Inferior parietal cortex (tissue), 1 donor: ENCODE measurements around the gene LDB2.

ENCODE experiments used
- DNase-seq: peaks from one replicate; pipeline ENCODE4 v3.0.0-alpha.2; 2016; ENCODE audit errors: extremely low spot score

LDB2 gene

DNA sequence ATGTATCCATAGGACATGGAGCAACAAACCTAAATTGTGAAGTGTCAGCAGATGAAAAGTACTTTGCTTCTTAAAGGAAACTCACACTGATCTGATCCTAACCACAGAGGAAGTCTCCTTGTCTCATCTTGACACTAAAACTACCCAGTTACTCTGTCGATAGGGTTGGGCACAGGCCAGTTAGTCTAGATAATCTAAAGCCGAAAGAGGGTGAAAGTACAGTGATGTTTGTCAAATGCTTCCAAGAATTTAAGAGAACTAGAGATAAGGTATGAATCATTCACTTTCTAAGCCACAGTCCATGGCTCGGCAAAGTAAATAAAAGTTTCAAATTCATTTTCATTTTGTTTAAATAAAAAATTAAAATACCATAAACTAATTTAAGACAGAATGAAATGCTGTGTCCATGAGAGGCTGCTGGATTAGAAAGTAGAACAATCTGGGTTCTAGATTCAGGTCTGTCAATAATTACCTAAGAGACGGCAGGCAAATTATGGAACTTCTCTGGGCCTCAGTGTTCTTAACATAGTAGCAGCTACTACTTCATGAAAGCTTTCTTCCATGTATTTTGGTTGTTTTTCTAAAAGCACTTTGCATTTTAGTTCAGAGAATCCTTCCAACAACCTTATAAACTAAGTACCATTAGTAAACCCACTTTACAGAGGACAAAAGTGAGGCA is 176.7 kb downstream of the LDB2 start:
- no peak for DNase-seq

DNA sequence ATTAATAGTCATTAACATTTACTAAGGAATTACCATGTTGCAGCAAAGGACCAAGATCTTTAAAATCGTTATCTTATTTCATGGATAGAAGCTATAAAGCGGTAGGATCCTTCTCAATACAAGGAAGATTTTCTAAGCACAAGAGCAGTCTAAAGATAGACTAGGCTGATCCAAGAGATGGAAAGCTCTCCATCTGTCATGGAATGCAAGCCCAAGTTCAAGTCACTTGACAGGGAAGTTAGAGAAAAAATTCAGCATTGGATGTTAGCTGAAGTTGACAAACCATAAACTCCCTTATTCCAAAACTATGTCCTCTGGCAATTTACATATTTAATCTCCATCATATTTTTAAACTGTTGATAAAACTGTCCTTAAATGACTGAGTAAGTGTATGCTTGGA is 177.7 kb downstream of the LDB2 start:
- DNase-seq, result no peak

DNA sequence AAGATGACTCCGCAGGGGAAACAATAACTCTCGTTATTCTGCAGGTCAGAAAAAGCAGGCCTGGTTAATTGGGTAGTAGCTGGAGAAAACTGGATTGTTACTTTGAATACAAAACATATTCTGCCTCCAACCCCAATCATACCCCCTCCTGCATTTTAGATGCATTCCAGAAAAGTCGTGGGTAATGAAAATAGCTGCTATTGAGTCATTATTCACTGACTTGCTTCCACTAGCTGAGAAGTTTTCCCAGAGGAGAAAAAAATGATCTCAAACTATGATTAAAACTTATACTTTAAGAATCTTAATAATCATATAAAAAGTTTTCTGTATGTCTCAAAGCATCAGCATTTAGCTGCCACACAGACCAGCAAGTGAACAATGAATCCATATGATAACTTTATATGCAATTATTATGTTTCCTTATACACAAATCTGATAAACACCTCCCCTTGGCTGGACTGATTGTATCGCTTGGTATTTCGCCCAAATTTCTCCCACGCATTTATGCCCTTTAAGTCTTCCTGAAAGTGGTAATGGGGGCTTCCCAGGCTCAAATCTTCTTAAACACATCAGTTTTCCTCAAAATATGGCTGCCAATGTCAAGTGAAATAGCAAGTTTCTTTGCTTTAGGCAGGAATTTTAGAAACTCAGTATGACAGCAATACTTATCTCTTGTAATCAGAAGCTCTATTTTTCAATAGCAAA is 181.0 kb downstream of the LDB2 start:
- no peak for DNase-seq

DNA sequence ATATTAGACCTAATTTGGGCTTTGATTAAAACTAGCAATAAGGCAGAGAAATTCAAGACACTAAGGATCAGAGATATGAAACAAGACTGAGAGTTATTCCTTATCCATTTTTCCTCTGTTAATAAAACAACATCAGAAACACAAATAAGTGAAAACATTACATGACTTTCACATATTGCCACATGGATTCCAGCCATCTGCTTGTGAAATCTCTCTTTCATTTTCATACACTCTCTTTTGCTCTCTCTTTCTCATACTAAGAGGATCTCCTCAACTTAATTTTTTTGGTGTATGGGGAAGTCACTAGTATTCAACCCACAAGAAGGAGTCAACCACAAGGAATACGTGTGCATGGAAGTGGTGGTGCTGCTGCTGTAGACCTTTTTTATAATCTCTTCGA is 183.0 kb downstream of the LDB2 start:
- DNase-seq, result no peak

DNA sequence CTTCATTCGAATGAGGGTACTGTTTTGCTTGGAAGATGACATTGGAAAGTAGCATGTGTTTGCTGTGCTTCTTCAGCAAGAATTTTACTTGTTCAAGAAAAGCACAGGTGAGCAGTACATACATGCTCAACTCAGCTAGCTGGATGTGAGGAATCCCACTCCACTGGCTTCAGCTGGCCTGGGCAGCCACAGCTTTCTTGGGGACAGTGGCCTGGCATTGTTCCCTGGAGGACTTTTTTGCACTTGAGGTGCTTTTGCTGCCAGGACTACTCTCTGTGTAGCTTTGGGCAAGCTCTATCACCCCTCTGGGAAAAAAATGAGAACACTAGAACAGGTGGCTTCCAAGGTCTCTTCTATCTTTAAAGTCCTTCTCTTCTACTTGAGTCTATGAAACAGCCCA is 184.3 kb downstream of the LDB2 start:
- DNase-seq, result no peak

DNA sequence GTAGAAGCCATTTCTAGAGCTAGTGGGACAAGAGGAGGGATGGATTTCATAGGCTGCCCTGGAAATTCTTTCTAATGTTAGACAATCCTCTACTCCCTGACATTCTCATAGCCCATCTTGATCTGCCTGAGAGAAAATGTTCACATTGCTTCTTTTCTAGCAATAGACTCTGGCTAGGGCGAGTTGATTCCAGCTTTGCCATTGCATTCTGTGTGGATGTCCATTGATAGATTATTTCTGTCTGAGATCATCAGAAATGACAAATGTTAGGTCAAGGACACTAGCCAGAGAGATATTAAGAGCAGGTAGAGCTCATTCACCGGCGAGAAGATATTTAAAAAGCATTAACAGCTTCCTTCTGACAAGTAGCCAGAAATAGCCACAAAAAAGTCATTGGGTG is 184.7 kb downstream of the LDB2 start:
- no peak for DNase-seq

DNA sequence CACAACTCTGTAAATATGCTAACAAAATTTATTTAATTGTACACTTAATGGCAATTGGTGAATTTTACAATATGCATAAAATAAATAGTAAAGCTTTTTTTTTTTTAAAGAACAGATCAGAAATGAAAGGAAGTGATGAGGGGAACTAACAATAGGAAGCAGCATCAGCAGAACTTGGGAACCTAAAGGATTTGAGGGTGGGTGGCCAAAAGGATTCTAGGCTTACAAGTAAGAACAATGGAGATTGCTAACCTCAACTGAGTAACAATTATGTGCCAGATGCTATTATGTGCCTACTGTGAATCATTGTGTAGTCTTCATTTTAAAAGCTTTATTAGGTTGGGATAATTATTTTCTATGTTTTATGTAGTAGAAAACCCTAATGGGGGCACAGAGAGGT is 185.2 kb downstream of the LDB2 start:
- no peak for DNase-seq

DNA sequence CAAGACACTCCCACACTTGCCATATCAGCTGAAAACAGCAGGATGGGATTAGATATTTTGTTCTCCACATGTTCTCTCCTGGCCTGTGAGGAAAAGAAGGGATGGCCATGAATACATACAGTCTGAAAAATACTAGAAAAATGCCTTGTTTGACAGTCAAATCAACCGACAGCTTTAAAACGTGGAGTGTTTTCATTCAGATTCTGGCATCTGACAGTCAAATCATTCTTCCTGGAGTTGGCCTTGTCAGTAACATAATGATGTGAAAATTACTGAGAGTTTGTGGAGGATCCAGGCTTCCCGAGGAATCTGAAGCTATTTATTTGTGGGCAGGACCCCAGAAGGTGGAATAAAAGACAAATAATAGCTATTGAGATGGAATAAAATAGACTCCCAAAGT is 188.2 kb downstream of the LDB2 start:
- DNase-seq, result no peak

DNA sequence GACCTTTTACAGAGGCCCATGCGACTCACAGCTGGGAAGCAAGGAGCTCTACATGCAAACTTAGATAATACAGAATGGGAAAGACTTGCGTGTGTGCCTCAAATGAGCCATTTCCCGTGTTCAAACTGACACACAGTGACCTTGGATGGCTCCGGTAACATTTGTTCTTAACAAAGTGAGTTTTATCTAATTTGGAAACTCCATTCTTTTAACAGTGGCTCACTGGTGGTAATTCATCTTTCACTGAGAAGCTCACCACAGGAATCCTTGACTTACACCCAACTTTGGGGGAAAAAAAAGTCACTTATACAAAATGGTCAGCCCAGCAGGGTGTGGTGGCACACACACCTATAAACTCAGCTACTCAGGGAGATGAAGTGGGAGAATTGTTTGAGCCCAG is 190.6 kb downstream of the LDB2 start:
- DNase-seq, result no peak

DNA sequence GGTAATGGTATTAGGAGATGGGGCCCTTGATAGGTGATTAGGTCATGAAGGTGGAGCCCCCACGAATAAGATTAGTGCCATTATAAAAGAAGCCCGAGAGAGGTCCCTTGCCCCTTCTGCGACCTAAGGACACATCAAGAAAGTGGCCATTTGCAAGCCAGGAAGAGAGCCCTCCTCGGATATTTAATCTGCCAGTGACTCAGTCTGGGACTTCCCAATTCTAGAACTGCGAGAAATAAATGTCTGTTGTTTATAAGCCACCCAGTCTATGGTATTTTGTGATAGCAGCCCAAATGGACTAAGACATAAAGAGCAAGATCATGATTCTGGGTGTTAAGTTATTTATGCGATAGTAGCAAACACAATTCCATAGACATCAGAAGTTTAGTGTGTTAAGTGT is 192.2 kb downstream of the LDB2 start:
- no peak for DNase-seq

DNA sequence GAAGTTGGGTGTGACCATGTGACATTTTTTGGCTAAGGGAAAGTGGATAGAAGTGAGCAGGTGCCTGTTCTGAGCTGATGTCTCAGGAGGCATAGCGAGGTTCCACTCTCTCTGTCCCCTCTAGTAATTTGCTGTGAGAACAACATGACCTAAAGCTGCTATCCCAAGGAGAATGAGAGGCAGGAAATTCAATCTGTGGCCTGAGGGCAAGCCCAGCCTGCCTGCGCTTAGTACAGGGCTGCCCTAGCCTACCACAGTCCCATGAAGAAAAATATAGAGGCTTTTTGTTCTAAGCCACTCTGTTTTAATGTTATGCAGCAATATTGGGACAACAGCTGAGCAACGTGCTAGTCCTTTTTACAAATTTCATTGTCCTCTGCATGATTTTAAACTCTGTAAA is 193.1 kb downstream of the LDB2 start:
- DNase-seq, result no peak

DNA sequence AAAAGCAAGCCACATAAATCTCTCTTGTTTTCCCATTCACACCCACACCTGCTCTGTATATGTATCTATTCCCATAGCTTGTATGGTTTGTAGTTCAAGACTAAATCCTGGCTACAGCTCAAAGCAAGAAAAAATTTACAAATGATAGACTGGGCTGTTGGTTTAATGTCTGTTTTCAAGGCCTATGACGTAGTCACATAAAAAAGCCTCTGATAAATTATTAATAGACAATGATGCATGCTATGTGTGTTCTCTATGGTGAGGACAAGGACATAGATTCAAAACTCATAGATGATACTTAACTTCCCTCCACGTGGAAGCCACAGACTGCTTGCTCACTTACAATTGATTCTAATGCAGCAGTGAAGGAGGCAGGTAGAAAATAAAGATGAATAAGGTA is 194.0 kb downstream of the LDB2 start:
- DNase-seq, result no peak

DNA sequence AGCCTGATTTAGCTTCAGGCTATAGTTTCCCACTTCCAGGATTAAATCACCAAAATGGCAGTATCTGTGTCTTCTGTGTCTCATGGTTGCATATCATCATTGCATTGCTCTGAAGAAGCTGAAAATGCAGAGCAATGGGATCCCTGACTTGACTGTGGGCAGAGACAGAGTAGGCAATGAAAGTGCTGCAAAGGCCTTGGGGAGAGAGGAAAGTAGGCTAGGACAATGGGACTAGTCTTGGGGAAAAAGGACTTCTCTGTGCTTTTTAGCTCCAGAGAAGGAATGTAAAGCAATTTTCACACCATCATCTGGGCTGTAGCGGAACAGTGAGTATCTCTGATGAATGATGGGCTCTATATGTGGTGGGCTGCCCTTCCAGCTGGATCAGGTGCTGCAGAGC is 202.5 kb downstream of the LDB2 start:
- DNase-seq, result no peak

DNA sequence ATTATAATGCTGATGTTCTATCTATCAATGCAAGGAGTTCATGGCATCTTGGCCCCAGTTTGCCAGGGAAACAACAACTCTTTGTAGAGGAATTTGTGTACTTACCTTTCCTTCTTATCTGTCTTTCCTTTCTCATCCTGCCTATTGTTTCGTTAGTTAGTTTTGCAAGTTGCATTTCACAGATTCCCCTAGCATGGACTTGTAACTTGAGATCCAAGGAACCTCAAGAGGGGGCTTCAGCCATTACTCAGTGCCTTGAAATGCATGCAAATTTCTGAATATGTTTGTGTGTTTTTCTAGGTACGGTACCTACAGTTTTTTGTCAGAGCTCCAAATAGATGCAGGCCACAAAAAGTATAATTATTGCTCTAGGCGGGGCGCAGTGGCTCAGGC is 203.6 kb downstream of the LDB2 start:
- no peak for DNase-seq

DNA sequence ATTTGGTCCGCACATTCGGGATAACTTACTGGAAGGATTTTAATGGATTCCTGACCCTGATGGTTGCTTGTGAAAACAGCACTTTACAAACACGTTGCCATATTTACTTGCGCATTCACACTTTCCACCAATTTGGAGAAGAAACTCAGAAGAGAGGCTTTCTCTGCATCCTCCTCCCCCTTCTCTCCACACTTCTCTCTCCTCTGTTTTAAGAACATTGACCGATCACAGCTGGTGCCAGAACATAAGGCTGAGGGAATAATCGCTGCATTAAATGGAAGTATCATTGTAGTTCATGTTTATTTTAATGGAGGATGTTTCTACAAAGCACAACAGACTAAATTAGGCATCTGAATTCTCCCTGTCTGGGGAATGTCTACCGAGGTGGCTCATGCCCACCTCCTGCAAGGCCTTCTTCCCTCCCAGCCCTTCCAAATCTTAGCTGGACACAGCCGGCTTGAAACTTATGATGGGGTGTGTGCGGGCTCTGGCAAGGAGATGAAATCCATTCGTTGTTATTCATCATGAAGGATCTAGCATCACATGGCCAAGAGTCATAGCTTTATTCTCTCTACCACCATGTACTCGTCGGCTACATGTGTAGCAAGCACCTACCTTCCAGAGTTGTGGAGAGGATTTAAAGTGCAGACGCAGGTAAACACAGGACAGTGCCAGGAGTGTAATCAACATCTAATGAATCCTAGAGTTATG is 204.1 kb downstream of the LDB2 start:
- DNase-seq, result no peak

DNA sequence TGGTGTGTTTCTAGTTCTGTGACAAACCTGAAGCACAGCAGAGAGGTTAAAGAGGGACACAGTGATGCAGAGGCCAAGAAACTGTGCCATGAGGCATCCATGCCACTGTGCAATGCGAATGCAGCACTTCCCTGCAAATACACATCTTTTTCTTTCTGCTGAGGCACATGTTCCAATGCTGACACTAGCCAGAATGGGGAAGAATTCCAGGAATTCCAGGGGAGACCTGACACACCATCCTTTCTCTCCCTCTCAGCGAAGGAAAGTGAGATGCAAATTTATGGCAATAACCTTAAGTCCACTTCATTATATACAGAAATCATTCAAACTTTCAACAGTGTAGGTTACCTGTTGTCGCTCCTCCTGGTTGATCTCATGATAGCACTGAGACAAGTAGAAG is 204.8 kb downstream of the LDB2 start:
- DNase-seq, result no peak

DNA sequence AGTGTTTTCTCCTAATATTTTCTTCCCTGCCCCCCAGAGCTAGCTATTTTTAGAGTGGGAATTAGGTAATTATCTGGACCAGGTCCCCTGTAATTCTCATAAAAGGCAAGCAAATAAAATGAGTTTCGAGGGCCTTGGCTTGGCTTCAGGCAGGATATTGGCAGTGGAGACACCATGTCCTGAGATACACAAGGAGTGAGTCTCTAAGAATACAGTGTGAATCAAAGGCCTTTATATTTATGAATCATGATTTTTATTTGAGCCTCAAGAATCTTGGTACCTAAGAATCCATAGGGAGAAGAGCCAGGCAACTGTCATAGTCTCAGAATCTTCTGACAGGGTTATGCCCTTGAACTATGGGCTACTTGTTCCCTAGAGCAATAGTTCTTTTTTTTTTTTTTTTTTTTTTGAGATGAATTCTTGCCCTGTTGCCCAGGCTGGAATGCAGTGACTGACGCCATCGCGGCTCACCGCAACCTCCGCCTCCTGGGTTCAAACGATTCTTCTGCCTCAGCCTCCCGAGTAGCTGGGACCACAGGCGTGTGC is 205.4 kb downstream of the LDB2 start:
- DNase-seq, result no peak

DNA sequence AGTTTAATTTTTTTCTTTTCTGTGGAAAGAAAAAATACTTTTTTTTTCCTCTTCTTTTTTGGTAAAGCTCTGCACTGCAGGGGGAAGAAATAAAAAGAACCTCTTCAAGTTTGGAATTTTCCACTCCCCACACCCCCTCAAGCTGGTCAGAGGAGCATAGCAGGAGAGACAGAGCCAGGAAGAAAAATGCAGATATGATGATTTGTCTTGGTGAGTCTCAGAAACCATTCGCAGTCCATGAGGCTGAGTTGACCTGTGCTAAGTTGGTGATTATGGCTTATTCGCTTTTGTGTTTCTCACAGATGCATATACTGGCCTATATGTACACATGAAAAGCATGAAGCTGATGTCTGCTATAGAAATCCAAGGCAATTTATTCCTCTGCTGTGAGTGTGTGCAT is 205.9 kb downstream of the LDB2 start:
- no peak for DNase-seq

DNA sequence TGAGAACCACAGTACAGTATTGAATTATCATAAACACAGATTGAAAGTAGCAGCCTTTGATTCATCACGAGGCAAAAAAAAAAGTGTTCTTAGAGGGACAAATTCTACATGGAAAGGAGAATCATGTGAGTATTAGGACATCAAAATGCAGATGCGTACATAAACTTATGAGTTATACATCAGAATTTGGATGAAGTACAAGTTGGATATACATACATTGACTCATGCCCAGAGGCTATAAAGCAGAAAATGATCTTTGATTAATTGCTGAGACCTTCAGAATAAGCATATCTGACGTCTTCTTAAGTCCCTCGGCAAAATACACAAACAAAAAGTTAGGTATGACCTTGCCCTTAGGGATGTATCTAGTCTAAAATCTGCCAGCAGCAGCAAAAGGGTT is 206.4 kb downstream of the LDB2 start:
- DNase-seq, result no peak

DNA sequence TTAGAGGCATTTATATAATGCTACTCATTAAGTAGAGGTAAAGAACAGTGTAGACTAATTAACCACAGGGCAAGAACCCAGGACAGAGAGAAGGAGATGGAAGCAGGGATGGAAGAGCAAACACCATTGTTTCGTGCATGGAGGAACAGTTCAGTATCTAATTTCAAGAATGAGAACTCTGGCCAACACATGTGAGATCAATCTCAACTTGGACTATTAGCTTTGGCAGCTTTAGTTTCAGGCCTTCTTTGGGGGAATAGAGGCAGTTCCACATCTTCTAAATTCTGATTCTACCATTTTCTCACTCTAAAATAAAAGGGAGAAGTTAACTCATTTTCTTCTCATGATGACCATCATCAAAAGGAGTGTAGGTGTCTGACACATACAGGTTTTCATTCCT is 207.0 kb downstream of the LDB2 start:
- DNase-seq, result no peak

DNA sequence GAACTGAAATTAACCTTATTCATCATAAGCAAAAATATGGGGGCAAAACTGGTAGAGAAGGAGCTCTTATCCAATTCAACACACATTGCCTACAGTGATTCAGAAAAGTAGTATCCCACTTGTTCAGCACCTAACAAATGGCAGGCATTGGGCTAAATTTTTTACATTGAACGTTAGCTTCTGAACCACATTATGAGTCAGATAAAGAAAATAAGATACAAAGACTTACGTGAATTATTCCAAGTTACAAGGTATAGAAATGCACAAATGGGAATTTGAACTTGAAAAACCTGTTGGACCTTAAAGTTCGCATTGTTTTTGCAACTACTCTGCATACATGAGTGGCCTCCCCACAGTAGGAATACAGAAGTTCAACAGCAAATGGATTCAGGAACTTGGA is 210.6 kb downstream of the LDB2 start:
- DNase-seq, result no peak

DNA sequence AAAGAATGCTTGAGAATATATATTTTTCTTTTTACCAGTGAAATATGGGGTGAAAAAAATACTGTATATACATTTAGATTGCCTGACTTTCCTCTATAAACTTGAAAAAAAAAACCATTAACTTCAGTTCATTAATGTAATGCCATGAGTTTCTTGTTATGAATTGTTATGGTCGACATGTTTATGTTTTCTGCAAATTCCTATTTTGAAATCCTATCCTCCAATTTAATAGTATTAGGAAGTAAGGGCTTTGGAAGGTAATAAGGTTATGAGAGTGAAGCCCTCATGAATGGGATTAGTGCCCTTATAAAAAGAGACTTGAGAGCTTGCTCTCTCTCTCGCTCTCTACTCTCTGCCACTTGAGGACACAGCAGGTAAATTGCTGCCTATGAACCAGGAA is 211.4 kb downstream of the LDB2 start:
- no peak for DNase-seq

DNA sequence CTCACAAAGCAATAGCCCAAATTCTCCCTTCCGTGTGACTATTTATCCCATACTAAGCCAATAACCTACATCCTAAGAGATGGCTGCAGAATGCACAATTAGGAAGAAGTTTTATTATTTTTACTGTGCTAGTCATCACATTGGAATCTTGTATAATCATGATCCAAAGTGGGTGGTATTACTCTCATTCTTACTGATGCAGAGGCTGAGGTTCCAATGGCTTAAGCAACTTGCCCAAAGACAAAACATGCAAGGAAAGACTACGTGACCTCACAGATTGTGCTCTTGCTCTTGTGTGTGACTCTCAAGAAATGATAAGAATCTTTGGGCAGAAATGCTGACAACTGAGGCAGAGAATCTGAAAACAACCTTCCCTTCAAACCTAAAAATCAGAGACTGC is 212.2 kb downstream of the LDB2 start:
- no peak for DNase-seq
